ENCODE results near the gene PAX4.

GRCh38 chr7:127584648-127585043, 33.3 kb downstream of the PAX4 start:
- no peak for TF ChIP-seq CTCF (conservative IDR thresholded peaks at IDR 0.05 in 1 of 2, IDR thresholded peaks at IDR 0.05 in 1 of 2; ENCODE audit: low read depth in 1 of 2, low read length in 2 of 2)
- no peak for TF ChIP-seq EZH2 (IDR thresholded peaks at IDR 0.05; ENCODE audit: low read length, missing control alignments)

Data from fibroblast of lung (primary cell).